Mucosa of descending colon (tissue), 3 donors: Measurements from ENCODE around the gene INSRR. TPM values are rescaled to one million over a fixed set of nuclear protein-coding genes. Genes with fewer than 3 reads are reported as not detected.

Experiments
- ATAC-seq: fragments of 200-7000 bp; cut with Tn5 transposase; one replicate; pipeline ENCODE4 v1.9.1; 2020; ENCODE audit warnings: mild to moderate bottlenecking, moderate library complexity
- DNase-seq, 3 donors: peaks; one replicate each; pipeline ENCODE4 v3.0.0-alpha.2; 2020
- H3K36me3 ChIP-seq: fragments of 200-600 bp; one replicate; pipeline ENCODE4 v1.8.0; 2021; ENCODE audit warnings: low read depth, mild to moderate bottlenecking
- H3K4me1 ChIP-seq: fragments of 200-600 bp; one replicate; pipeline ENCODE4 v1.8.0; 2021; ENCODE audit warnings: low read depth, mild to moderate bottlenecking
- H3K4me3 ChIP-seq: fragments of 200-600 bp; one replicate; pipeline ENCODE4 v1.8.0; 2021; ENCODE audit warnings: mild to moderate bottlenecking
- H3K9me3 ChIP-seq: fragments of 200-600 bp; one replicate; pipeline ENCODE4 v1.8.0; 2021; ENCODE audit warnings: mild to moderate bottlenecking
- intact Hi-C, 2 donors: fragments of 100-400 bp; cut with DNase I in 1 of 2; cut with micrococcal nuclease in 1 of 2; formaldehyde crosslinking; loops; one replicate each; pipeline versions ENCODE4 v1.11.0 to v1.11.1; 2022; cut with DNase I, micrococcal nuclease
- total RNA-seq, 3 donors: library from RNA; stranded (reverse); fragmentation: NEBNext Ultra II Directional in 2 of 3; extraction: Animal tissue kit (Norgen Biotek cat#: 25700) in 2 of 3; gene quantifications; one replicate each; pipeline versions ENCODE4 v1.2.1 to v1.2.4, GENCODE V29; 2021 to 2023
- TF ChIP-seq, protein P1 (sequence below): fragments of 200-600 bp; IDR thresholded peaks from one replicate; pipeline ENCODE4 v1.8.0; 2022; ENCODE audit warnings: antibody characterized with exemption, mild to moderate bottlenecking
- donor health status: DM: no; HTN: no; CAD: no; lungs with moderate emphysema.
- donor health status: DM: no; HTN: no; CAD: no.
- donor health status: DM: no; HTN: yes; CAD: no.

The INSRR gene
- total RNA-seq, 3 donors from 2014 or later, result 0.06 to 0.09 TPM; not detected in 1

GRCh38 chr1:156841295-156841855 is 17.5 kb downstream of the INSRR start:
- H3K4me3 ChIP-seq, result no peak overlapping the region

GRCh38 chr1:156840898-156841279 is 18.0 kb downstream of the INSRR start:
- TF ChIP-seq, protein P1, sequence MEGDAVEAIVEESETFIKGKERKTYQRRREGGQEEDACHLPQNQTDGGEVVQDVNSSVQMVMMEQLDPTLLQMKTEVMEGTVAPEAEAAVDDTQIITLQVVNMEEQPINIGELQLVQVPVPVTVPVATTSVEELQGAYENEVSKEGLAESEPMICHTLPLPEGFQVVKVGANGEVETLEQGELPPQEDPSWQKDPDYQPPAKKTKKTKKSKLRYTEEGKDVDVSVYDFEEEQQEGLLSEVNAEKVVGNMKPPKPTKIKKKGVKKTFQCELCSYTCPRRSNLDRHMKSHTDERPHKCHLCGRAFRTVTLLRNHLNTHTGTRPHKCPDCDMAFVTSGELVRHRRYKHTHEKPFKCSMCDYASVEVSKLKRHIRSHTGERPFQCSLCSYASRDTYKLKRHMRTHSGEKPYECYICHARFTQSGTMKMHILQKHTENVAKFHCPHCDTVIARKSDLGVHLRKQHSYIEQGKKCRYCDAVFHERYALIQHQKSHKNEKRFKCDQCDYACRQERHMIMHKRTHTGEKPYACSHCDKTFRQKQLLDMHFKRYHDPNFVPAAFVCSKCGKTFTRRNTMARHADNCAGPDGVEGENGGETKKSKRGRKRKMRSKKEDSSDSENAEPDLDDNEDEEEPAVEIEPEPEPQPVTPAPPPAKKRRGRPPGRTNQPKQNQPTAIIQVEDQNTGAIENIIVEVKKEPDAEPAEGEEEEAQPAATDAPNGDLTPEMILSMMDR, result no peak
- ATAC-seq (no peak), DNase-seq (no peak)
- no peaks in the 10 kb centered on the region for H3K36me3 ChIP-seq
- no peaks in the 10 kb centered on the region for H3K4me1 ChIP-seq
- H3K9me3 ChIP-seq, result no peaks in the 10 kb centered on the region
- no peak overlapping the region for H3K4me3 ChIP-seq
- intact Hi-C loops, result no loop called here

More at GRCh38 chr1:156841295-156841855, 17.5 kb downstream of the INSRR start:
- Histone ChIP-seq H3K4me1 (no peaks in the 10 kb centered on the region), H3K36me3 (no peaks in the 10 kb centered on the region), H3K9me3 (no peaks in the 10 kb centered on the region)
- TF ChIP-seq, protein P1, result no peak
- DNase-seq (no peak), ATAC-seq (no peak)
- intact Hi-C loops, result no loop called here

- Histone ChIP-seq H3K36me3 (no peaks in the 10 kb centered on the region), H3K4me1 (no peaks in the 10 kb centered on the region), H3K4me3 (no peak overlapping the region), H3K9me3 (no peaks in the 10 kb centered on the region)
- intact Hi-C loops, result no loop called here
- ATAC-seq, result no peak
- no peak for DNase-seq
- TF ChIP-seq, protein P1, result no peak
These were observed 18.6 kb downstream of the INSRR start for GRCh38 chr1:156840186-156840897.

DNA sequence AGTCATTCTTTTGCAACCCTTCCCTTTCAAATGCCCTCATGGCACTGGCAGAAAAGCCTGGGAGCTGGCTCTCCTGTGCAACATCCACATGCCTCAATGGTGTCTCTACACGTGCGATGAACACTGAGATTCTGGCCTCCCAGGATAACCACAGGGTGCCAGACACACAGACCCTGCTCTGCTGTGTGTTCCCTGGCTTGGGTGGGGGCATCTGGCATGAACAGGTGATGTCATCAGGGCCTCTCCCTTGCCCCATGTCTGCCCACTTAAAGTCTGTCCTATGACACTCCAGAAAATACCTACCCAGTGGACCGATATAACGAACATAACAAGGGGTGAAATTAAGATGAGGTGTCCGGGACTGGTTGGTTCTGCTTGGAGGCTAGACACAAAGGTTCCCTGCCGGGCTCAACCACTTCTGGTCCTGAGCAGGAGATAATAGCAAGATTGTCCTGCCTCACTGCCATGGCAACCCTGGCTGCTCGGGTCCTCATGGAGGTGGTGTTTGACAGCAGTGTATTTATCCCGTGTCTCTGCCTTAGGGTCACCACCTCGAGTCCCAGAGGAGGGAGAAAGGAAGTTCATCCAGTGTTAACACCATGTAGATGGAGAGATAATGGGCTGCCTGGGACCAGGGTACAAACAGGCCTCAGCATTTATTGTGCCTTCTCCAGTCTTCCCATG is 19.3 kb downstream of the INSRR start:
- Histone ChIP-seq H3K4me1 (no peaks in the 10 kb centered on the region), H3K9me3 (no peaks in the 10 kb centered on the region), H3K36me3 (no peaks in the 10 kb centered on the region), H3K4me3 (no peak overlapping the region)
- ATAC-seq (no peak), DNase-seq (no peak)
- TF ChIP-seq, protein P1, result no peak
- intact Hi-C loops, result no loop called here

DNA sequence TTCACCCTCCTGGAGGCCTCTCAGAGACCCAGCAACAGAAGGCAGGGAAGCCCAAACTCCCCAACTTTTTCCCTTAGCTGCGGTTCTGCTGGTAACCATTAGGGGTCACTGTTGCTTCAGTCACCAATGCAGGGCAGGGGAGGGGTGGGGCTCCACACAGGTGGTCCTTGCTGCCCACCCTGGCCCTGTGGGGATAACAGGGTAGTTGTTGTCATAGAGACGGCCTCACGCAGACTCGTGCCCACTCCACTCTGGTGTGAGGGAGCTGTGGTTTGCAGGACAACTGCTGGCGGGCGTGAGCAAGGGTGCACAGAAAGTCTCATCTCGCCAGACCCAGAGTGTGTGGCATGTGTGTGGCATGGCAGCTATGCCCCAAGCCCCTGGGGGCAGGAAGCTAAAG is 19.9 kb downstream of the INSRR start:
- Histone ChIP-seq H3K4me1 (no peaks in the 10 kb centered on the region), H3K4me3 (no peak overlapping the region), H3K9me3 (no peaks in the 10 kb centered on the region), H3K36me3 (no peaks in the 10 kb centered on the region)
- intact Hi-C loops, result no loop called here
- peak; percentile 56 for ATAC-seq
- DNase-seq, result peak in 1 of 3 donors; percentile 45
- TF ChIP-seq, protein P1, result no peak
